ENCODE data around the gene FAF1.
"Not testable (repeated sequence)": the region's sequence is repeated elsewhere in the genome, so short reads cannot be mapped to it uniquely, and the experiment has no call there.

FAF1 gene

DNA sequence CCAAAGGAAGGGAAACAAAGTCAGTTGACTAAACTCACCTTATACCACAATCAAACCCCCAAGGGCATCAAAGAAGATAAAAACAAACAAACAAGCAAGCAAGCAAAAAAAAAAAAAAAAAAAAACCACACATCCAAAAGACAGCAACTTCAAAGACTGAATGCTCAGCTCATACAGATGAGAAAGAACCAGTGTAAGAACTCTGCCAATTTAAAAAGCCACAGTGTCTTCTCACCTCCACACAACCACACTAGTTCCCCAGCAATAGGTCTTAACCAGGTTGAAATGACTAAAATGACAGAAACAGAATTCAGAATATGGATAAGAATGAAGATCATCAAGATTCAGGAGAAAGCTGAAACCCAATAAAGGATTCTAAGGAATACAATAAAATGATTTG is 193.4 kb downstream of the FAF1 start:
- no peaks in the 10 kb centered on the region for H3K9me3 ChIP-seq (ENCODE audit: insufficient read depth, low read length)
- H3K36me3 ChIP-seq (ENCODE audit: low read length): peaks cover 7% of the 10 kb centered on the region
- H3K79me2 ChIP-seq (ENCODE audit: insufficient read depth, low read length): peaks cover 50% of the 10 kb centered on the region
- H3K4me3 ChIP-seq (ENCODE audit: insufficient read depth, low read length, poor library complexity, severe bottlenecking): no peak overlapping the region
- H3F3A ChIP-seq (ENCODE audit: insufficient read depth): no peaks in the 10 kb centered on the region
- TF ChIP-seq, protein P1, sequence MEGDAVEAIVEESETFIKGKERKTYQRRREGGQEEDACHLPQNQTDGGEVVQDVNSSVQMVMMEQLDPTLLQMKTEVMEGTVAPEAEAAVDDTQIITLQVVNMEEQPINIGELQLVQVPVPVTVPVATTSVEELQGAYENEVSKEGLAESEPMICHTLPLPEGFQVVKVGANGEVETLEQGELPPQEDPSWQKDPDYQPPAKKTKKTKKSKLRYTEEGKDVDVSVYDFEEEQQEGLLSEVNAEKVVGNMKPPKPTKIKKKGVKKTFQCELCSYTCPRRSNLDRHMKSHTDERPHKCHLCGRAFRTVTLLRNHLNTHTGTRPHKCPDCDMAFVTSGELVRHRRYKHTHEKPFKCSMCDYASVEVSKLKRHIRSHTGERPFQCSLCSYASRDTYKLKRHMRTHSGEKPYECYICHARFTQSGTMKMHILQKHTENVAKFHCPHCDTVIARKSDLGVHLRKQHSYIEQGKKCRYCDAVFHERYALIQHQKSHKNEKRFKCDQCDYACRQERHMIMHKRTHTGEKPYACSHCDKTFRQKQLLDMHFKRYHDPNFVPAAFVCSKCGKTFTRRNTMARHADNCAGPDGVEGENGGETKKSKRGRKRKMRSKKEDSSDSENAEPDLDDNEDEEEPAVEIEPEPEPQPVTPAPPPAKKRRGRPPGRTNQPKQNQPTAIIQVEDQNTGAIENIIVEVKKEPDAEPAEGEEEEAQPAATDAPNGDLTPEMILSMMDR (IDR thresholded peaks at IDR 0.05; ENCODE audit: insufficient read depth, low read length, poor library complexity, severe bottlenecking): no peak
- TF ChIP-seq EZH2phosphoT487 (conservative IDR thresholded peaks at IDR 0.05; ENCODE audit: low read length): no peak
- no peak overlapping the region for H3K4me2 ChIP-seq (ENCODE audit: low read depth, low read length, poor library complexity, severe bottlenecking)
- H3K27me3 ChIP-seq (ENCODE audit: low read length): no peaks in the 10 kb centered on the region
- no peak overlapping the region for H3K27ac ChIP-seq (ENCODE audit: low read depth, low read length)
- no peak overlapping the region for H2AFZ ChIP-seq (ENCODE audit: low read depth, low read length, severe bottlenecking)
- H4K20me1 ChIP-seq (ENCODE audit: low read depth, low read length): no peaks in the 10 kb centered on the region
- no peaks in the 10 kb centered on the region for H3K9me2 ChIP-seq (replicated peaks; ENCODE audit: insufficient read depth, low read length)
- H3K9ac ChIP-seq (ENCODE audit: low read length): no peak overlapping the region

DNA sequence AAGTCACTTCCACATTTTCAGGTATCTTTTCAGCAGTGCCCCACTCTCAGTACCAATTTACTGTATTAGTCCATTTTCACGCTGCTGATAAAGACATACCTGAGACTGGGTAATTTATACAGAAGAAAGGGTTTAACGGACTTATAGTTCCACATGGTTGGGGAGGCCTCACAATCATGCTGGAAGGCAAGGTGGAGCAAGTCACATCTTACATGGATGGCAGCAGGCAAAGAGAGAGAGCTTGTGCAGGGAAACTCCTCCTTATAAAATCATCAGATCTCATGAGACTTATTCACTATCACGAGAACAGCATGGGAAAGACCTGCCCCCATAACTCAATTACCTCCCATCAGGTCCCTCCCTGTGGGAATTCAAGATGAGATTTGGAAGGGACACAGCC is 203.5 kb downstream of the FAF1 start:
- H3K36me3 ChIP-seq (ENCODE audit: low read length): peaks cover 12% of the 10 kb centered on the region; the same call in 1 of the 2 replicates
- not testable (repeated sequence) for H3K79me2 ChIP-seq (ENCODE audit: insufficient read depth, low read length); H2AFZ ChIP-seq (ENCODE audit: low read depth, low read length, severe bottlenecking); H3F3A ChIP-seq (ENCODE audit: insufficient read depth); H3K9me3 ChIP-seq (ENCODE audit: insufficient read depth, low read length); H3K9ac ChIP-seq (ENCODE audit: low read length); H3K4me2 ChIP-seq (ENCODE audit: low read depth, low read length, poor library complexity, severe bottlenecking); H3K27me3 ChIP-seq (ENCODE audit: low read length); H3K4me3 ChIP-seq (ENCODE audit: insufficient read depth, low read length, poor library complexity, severe bottlenecking); H4K20me1 ChIP-seq (ENCODE audit: low read depth, low read length); H3K9me2 ChIP-seq (replicated peaks; ENCODE audit: insufficient read depth, low read length); H3K27ac ChIP-seq (ENCODE audit: low read depth, low read length)

DNA sequence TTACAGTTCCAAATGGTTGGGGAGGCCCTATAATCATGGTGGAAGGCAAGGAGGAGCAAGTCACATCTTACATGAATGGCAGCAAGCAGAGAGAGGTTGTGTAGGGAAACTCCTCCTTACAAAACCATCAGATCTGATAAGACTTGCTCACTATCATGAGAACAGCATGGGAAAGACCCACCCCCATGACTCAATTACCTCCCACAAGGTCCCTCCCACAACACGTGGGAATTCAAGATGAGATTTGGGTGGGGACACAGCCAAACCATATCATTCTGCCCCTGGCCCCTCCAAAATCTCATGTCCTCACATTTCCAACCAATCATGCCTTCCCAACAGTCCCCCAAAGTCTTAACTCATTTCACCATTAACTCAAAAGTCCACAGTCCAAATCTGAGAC is 205.3 kb downstream of the FAF1 start:
- H2AFZ ChIP-seq (ENCODE audit: low read depth, low read length, severe bottlenecking); H3K4me2 ChIP-seq (ENCODE audit: low read depth, low read length, poor library complexity, severe bottlenecking); H3K4me3 ChIP-seq (ENCODE audit: insufficient read depth, low read length, poor library complexity, severe bottlenecking); H4K20me1 ChIP-seq (ENCODE audit: low read depth, low read length); H3F3A ChIP-seq (ENCODE audit: insufficient read depth); H3K9me2 ChIP-seq (replicated peaks; ENCODE audit: insufficient read depth, low read length); H3K27ac ChIP-seq (ENCODE audit: low read depth, low read length); H3K27me3 ChIP-seq (ENCODE audit: low read length); H3K79me2 ChIP-seq (ENCODE audit: insufficient read depth, low read length); H3K9me3 ChIP-seq (ENCODE audit: insufficient read depth, low read length); H3K9ac ChIP-seq (ENCODE audit: low read length): not testable (repeated sequence)
- peaks cover 12% of the 10 kb centered on the region; the same call in 1 of the 2 replicates for H3K36me3 ChIP-seq (ENCODE audit: low read length)

DNA sequence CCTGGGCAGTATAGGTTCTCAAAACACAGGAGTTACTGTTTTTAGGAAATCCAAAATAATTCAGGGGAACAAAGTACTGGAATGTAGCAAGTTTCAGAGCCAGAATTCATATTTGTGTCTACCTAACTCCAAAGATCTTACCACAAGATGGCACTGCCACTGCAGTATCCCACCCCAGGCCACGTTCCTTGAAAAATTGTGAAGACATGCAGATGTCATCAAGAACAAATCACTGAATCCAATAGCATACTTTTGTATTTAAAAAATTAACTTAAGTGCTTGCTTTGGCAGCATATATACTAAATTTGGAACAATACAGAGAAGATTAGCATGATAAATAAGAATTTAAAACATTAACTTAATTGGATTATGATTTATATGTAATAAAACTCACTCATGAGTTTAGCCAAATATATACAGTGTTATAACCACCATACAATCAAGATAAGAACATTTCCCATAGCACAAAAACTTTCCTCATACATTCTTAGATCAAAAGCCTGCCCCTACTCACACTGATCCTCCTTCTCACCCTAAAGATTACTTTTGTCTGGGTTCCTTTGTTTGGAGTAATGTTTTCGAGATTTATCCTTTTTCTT is 209.9 kb downstream of the FAF1 start:
- no peak overlapping the region for H3K9ac ChIP-seq (ENCODE audit: low read length)
- TF ChIP-seq EZH2phosphoT487 (conservative IDR thresholded peaks at IDR 0.05; ENCODE audit: low read length): no peak
- TF ChIP-seq, protein P1 (IDR thresholded peaks at IDR 0.05; ENCODE audit: insufficient read depth, low read length, poor library complexity, severe bottlenecking): peak; percentile 15
- H3F3A ChIP-seq (ENCODE audit: insufficient read depth): peaks cover 3% of the 10 kb centered on the region; the same call in 1 of the 2 replicates
- no peak overlapping the region for H2AFZ ChIP-seq (ENCODE audit: low read depth, low read length, severe bottlenecking)
- no peaks in the 10 kb centered on the region for H3K79me2 ChIP-seq (ENCODE audit: insufficient read depth, low read length)
- H3K4me2 ChIP-seq (ENCODE audit: low read depth, low read length, poor library complexity, severe bottlenecking): no peak overlapping the region
- H3K27ac ChIP-seq (ENCODE audit: low read depth, low read length): no peak overlapping the region
- H3K27me3 ChIP-seq (ENCODE audit: low read length): no peaks in the 10 kb centered on the region
- no peaks in the 10 kb centered on the region for H3K36me3 ChIP-seq (ENCODE audit: low read length)
- no peaks in the 10 kb centered on the region for H4K20me1 ChIP-seq (ENCODE audit: low read depth, low read length)
- H3K4me3 ChIP-seq (ENCODE audit: insufficient read depth, low read length, poor library complexity, severe bottlenecking): no peak overlapping the region
- no peaks in the 10 kb centered on the region for H3K9me3 ChIP-seq (ENCODE audit: insufficient read depth, low read length)
- H3K9me2 ChIP-seq (replicated peaks; ENCODE audit: insufficient read depth, low read length): no peaks in the 10 kb centered on the region
